Measurements from ENCODE around the gene WDR86.
A peak's percentile ranks its signal among the peaks of the same experiment; 100 is the strongest.

Gene WDR86

GRCh38 chr7:151345576-151346469, 64.0 kb downstream of the WDR86 start:
- DNase-seq, result no peak

GRCh38 chr7:151343516-151343915, 66.3 kb downstream of the WDR86 start:
- DNase-seq, result no peak

- no peak for DNase-seq
Observed at GRCh38 chr7:151342811-151343210, 67.0 kb downstream of the WDR86 start.

- DNase-seq, result no peak
Observed at GRCh38 chr7:151342102-151342646, 67.7 kb downstream of the WDR86 start.

- DNase-seq, result peak; percentile 93 to 98
Observed at GRCh38 chr7:151341357-151342101, 68.3 kb downstream of the WDR86 start, which contains the start of gene NUB1. TSS of gene NUB1 (plus strand) at chr7:151341812. CDS start at chr7:151345350, 3,538 bp downstream.

- DNase-seq, result no peak
Observed at GRCh38 chr7:151340794-151341356, 69.0 kb downstream of the WDR86 start.

- no peak for DNase-seq
Observed at GRCh38 chr7:151339651-151340382, 70.0 kb downstream of the WDR86 start.

- no peak for DNase-seq
Observed at GRCh38 chr7:151338809-151339208, 71.0 kb downstream of the WDR86 start.

- DNase-seq, result no peak
Observed at GRCh38 chr7:151337346-151337745, 72.5 kb downstream of the WDR86 start.

GRCh38 chr7:151336027-151336708, 73.7 kb downstream of the WDR86 start:
- DNase-seq, result no peak

- DNase-seq, result no peak
Observed at GRCh38 chr7:151334628-151335027, 75.2 kb downstream of the WDR86 start.
